Endothelial cell (in vitro differentiated cells): ENCODE results near the gene PPP2R3B. TPM values are rescaled to one million over a fixed set of nuclear protein-coding genes. Genes with fewer than 3 reads are reported as not detected.

Source experiments
- DNase-seq: peaks from one replicate; pipeline ENCODE4 v3.0.0; 2021; ENCODE audit warnings: low spot score
- H3K27ac Mint-ChIP-seq: one replicate; pipeline ENCODE4 v1.8.0; 2021; ENCODE audit warnings: mixed read lengths, inconsistent platforms; ENCODE audit not compliant: unreplicated experiment
- H3K27me3 Mint-ChIP-seq: one replicate; pipeline ENCODE4 v1.8.0; 2021; ENCODE audit warnings: mild to moderate bottlenecking, moderate library complexity, mixed read lengths, inconsistent platforms; ENCODE audit not compliant: unreplicated experiment
- H3K36me3 Mint-ChIP-seq: one replicate; pipeline ENCODE4 v1.8.0; 2021; ENCODE audit warnings: mild to moderate bottlenecking, low read depth, mixed read lengths, inconsistent platforms; ENCODE audit not compliant: unreplicated experiment
- H3K4me1 Mint-ChIP-seq: one replicate; pipeline ENCODE4 v1.8.0; 2021; ENCODE audit warnings: mild to moderate bottlenecking, mixed read lengths, inconsistent platforms; ENCODE audit not compliant: unreplicated experiment
- H3K4me3 Mint-ChIP-seq: one replicate; pipeline ENCODE4 v1.8.0; 2021; ENCODE audit warnings: mild to moderate bottlenecking, mixed read lengths, inconsistent platforms; ENCODE audit not compliant: unreplicated experiment
- H3K9me3 Mint-ChIP-seq: one replicate; pipeline ENCODE4 v1.8.0; 2021; ENCODE audit warnings: mixed read lengths, inconsistent platforms; ENCODE audit not compliant: unreplicated experiment
- total RNA-seq: library from RNA; stranded (reverse); fragmentation: NEBNext Ultra II Directional; extraction: Animal tissue kit (Norgen Biotek cat#: 25700); gene quantifications from one replicate; pipeline ENCODE4 v1.2.1, GENCODE V29; 2021; ENCODE audit not compliant: unreplicated experiment
- TF ChIP-seq, protein P1 (sequence below): fragments of 200-600 bp; sonication (generic); IDR thresholded peaks from one replicate; pipeline ENCODE4 v1.5.0; 2021; ENCODE audit warnings: antibody characterized with exemption; ENCODE audit not compliant: unreplicated experiment

Gene PPP2R3B
- total RNA-seq, 1 donor from 2014 or later: 44.0 TPM

DNA sequence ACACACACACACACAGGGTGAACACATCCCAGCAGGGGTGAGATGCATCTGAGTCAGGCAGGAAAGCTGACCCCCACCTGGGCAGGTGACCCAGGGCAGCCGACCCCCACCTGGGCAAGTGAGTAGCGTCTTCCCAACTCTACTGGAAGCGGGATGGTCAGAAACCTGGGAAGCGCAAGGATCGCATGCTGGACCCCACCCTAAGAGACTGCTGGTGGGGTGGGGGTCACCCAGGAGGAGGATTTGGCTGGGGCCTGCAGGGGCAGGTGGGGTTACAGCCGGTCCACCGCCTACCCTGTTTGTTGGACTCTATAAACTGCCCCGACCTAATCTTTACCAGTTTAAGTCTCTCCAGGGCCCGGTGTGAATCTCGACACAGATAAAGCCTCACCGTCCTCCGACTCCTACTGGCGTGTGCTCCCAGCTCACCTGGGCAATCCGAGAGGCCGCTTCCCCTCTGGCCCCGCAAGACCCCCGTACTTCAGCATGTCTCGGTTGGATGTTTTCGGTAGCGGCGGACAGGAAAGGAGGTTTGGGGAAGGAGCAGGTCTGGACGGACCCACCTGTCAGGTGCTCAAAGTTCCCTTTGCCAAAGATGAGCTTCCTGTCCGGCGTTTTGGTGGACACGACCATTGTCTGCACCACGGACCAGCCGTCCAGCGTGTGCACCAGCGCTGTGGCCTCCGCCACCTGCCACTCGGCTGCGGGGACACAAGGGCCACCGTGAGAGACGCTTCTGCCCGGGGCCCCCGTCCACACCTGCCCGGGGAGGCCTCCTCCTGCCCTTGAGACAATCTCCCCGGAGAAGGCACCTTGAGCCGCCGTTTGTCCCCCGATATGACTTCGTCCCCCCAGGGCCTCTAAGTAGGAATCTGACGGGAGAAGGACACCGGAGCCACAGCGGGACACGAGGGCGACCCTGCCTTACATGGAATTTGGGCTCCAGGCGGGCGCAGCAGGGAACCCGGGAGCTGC is 70.1 kb downstream of the PPP2R3B start:
- H3K9me3 Mint-ChIP-seq: no peaks in the 10 kb centered on the region
- peaks cover 14% of the 10 kb centered on the region for H3K27me3 Mint-ChIP-seq
- peak overlapping the region; percentile 71 for H3K4me3 Mint-ChIP-seq
- H3K4me1 Mint-ChIP-seq: peaks cover 8% of the 10 kb centered on the region
- TF ChIP-seq, protein P1, sequence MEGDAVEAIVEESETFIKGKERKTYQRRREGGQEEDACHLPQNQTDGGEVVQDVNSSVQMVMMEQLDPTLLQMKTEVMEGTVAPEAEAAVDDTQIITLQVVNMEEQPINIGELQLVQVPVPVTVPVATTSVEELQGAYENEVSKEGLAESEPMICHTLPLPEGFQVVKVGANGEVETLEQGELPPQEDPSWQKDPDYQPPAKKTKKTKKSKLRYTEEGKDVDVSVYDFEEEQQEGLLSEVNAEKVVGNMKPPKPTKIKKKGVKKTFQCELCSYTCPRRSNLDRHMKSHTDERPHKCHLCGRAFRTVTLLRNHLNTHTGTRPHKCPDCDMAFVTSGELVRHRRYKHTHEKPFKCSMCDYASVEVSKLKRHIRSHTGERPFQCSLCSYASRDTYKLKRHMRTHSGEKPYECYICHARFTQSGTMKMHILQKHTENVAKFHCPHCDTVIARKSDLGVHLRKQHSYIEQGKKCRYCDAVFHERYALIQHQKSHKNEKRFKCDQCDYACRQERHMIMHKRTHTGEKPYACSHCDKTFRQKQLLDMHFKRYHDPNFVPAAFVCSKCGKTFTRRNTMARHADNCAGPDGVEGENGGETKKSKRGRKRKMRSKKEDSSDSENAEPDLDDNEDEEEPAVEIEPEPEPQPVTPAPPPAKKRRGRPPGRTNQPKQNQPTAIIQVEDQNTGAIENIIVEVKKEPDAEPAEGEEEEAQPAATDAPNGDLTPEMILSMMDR: no peak
- H3K36me3 Mint-ChIP-seq: peaks cover 22% of the 10 kb centered on the region
- no peak for DNase-seq
- no peak overlapping the region for H3K27ac Mint-ChIP-seq

DNA sequence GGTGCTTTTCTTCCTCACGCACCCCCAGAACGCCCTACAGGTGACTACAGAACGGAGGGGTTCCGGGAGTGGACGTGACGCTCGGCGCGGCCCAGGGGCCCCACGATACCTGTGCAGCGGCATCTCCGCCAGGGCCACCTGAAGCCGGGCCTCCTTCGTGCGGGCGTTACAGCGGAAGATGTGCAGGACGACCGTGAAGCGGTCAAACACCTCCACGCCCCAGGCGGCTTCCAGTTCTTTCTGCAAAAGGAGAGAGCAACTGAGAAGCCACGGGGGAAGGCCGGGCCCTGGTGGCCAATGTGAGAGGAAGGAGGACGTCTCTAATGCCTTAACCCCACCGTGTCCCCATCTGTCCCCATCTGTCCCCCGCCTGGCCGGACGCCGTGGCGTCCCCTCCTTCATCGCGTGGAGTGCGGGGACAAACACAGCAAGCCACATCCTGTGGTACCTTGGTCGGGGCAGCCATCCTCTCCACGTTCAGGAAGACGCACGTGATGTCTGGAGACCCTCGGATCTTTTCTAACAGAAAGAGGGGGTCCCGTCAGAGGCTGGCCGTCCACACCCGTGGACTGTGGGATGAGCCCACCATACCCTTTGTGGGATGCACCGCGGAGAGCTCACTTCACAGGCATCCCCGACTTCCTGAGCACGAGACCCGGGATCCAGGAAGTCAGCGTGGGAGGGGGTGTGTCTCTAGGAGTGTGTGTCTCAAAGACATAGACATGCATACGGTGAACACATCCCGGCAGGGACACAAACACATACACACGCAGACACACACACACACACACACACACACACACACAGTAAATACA is 71.7 kb downstream of the PPP2R3B start:
- Mint-ChIP-seq H3K27me3 (peaks cover 14% of the 10 kb centered on the region), H3K4me3 (no peak overlapping the region), H3K9me3 (no peaks in the 10 kb centered on the region), H3K4me1 (peaks cover 3% of the 10 kb centered on the region), H3K27ac (no peak overlapping the region), H3K36me3 (peaks cover 24% of the 10 kb centered on the region)
- TF ChIP-seq, protein P1: no peak
- DNase-seq: no peak

DNA sequence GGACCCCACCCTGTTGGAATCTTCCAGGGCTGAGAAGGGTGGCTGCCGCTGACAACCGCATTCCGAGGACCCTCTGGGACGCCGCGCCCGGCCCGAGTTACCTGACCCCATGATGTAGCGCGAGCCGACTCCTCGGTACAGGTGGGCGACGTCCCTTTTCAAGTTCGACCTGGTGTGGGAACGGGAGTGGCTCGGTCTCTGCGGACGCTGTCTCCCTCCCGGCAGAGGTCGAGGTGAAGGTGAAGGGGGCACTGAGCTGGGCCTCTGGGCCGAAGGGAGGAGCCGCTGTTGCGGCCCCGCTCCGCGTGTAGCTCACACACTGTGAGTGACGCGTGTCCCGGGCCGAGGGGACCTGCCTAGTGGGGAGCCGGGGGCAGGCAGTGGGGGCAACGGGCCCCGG is 72.7 kb downstream of the PPP2R3B start:
- TF ChIP-seq, protein P1: no peak
- peaks cover 14% of the 10 kb centered on the region for H3K27me3 Mint-ChIP-seq
- no peak for DNase-seq
- H3K4me3 Mint-ChIP-seq: no peak overlapping the region
- H3K4me1 Mint-ChIP-seq: peaks cover 3% of the 10 kb centered on the region
- no peaks in the 10 kb centered on the region for H3K9me3 Mint-ChIP-seq
- no peak overlapping the region for H3K27ac Mint-ChIP-seq
- peaks cover 31% of the 10 kb centered on the region for H3K36me3 Mint-ChIP-seq

DNA sequence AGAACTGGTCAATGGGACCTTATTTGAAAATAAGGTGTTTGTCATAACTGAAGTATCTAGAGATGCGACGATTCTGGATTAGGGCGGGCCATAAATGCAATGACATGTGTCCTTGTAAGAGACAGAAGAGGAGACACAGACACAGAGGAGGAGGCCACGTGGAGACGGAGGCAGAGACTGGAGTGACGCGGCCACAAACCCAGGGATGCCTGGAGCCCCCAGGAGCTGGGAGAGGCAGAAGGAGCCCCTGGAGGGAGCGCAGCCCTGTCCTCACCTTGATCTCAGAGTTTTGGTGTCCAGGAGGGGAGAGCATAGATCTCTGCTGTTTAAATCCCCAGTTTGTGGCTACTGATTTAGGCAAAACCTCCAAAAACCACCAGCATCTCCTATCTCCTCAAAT is 73.2 kb downstream of the PPP2R3B start:
- Mint-ChIP-seq H3K27ac (peak overlapping the region; percentile 84), H3K4me1 (peaks cover 3% of the 10 kb centered on the region), H3K4me3 (peak overlapping the region; percentile 79), H3K36me3 (peaks cover 31% of the 10 kb centered on the region), H3K27me3 (peaks cover 14% of the 10 kb centered on the region), H3K9me3 (no peaks in the 10 kb centered on the region)
- DNase-seq: no peak
- TF ChIP-seq, protein P1: no peak
